SK-N-SH (cell line): ENCODE data around the gene RADIL.

Source experiments
- CTCF ChIP-seq: fragments of 200-600 bp; sonication (generic); IDR thresholded peaks from 2 replicates; pipeline ENCODE4 v1.6.1; 2017; ENCODE audit warnings: antibody characterized with exemption, mild to moderate bottlenecking, moderate library complexity
- TF ChIP-seq, protein P1 (sequence below): fragments of 150-350 bp; IDR thresholded peaks from 2 replicates; pipeline ENCODE4 v1.6.1; 2016; ENCODE audit warnings: mild to moderate bottlenecking, low read depth, low read length

GRCh38 chr7:4889682-4890081 is 6.2 kb upstream of the RADIL start:
- no peak for TF ChIP-seq CTCF
- TF ChIP-seq, protein P1, sequence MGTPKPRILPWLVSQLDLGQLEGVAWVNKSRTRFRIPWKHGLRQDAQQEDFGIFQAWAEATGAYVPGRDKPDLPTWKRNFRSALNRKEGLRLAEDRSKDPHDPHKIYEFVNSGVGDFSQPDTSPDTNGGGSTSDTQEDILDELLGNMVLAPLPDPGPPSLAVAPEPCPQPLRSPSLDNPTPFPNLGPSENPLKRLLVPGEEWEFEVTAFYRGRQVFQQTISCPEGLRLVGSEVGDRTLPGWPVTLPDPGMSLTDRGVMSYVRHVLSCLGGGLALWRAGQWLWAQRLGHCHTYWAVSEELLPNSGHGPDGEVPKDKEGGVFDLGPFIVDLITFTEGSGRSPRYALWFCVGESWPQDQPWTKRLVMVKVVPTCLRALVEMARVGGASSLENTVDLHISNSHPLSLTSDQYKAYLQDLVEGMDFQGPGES: no peak
